Panc1 (cell line): ENCODE results near the gene PXK. TPM values are rescaled to one million over a fixed set of nuclear protein-coding genes. Genes with fewer than 3 reads are reported as not detected.

Source experiments
- ATAC-seq: fragments of 200-7000 bp; cut with Tn5 transposase; 2 replicates; pipeline ENCODE4 v1.9.1; 2020; ENCODE audit warnings: mild to moderate bottlenecking, moderate library complexity
- BruUV-seq: library from RNA; stranded (reverse); fragments of 400-500 nt; replicated peaks from 2 replicates; lab custom pipeline; 2021; lab: Mats Ljungman, UMichigan
- CTCF ChIA-PET: fragments of 300-600 bp; sonication (Branson Sonifier 250); formaldehyde crosslinking; loops from one replicate; lab custom pipeline; 2022; ENCODE audit warnings: antibody characterized with exemption; lab: Charles Lee
- POLR2A ChIA-PET: fragments of 300-600 bp; sonication (Branson Sonifier 250); formaldehyde crosslinking; loops from one replicate; lab custom pipeline; 2022; ENCODE audit warnings: antibody characterized with exemption; lab: Charles Lee
- DNase-seq: peaks from one replicate; pipeline ENCODE4 v3.0.0-alpha.2; 2010; ENCODE audit warnings: low read depth, low spot score
- H3K27ac ChIP-seq: 2 replicates; pipeline ENCODE4 v1.5.1; 2011; ENCODE audit warnings: mild to moderate bottlenecking, low read length, inconsistent platforms
- H3K27me3 ChIP-seq: fragments of 200-500 bp; sonication (Bioruptor generic); 2 replicates; pipeline ENCODE4 v1.6.0; 2014; ENCODE audit warnings: low read length, inconsistent platforms; ENCODE audit not compliant: control insufficient read depth, insufficient read depth
- H3K36me3 ChIP-seq: fragments of 200-500 bp; sonication (Bioruptor generic); 2 replicates; pipeline ENCODE4 v1.5.1; 2014; ENCODE audit warnings: inconsistent platforms, mild to moderate bottlenecking, low read length, moderate library complexity; ENCODE audit not compliant: control insufficient read depth, insufficient read depth
- H3K4me1 ChIP-seq: 2 replicates; pipeline ENCODE4 v1.5.1; 2011; ENCODE audit warnings: inconsistent platforms, mild to moderate bottlenecking, low read length, moderate library complexity; ENCODE audit not compliant: control insufficient read depth, insufficient read depth
- H3K4me3 ChIP-seq, 2 experiments: 2 replicates each; pipeline ENCODE4 v1.5.1; 2011 to 2012; ENCODE audit warnings: low read depth in 2 of 2, low read length in 2 of 2, mild to moderate bottlenecking in 2 of 2, inconsistent platforms in 1 of 2, moderate library complexity in 1 of 2
- H3K9me3 ChIP-seq: fragments of 200-500 bp; sonication (Bioruptor generic); 2 replicates; pipeline ENCODE4 v1.5.1; 2014; ENCODE audit warnings: low read depth, mild to moderate bottlenecking, inconsistent platforms, low read length, moderate library complexity; ENCODE audit not compliant: control insufficient read depth, insufficient read depth
- POLR2AphosphoS5 ChIP-seq: IDR thresholded peaks from 2 replicates; pipeline ENCODE4 v1.6.1; 2012; ENCODE audit warnings: mild to moderate bottlenecking, low read depth, low read length, moderate library complexity
- SIN3A ChIP-seq: IDR thresholded peaks from 2 replicates; pipeline ENCODE4 v1.6.1; 2012; ENCODE audit warnings: low read depth, mild to moderate bottlenecking, low read length, moderate library complexity, borderline replicate concordance; ENCODE audit not compliant: insufficient read depth
- TCF7L2 ChIP-seq: IDR thresholded peaks from 2 replicates; pipeline ENCODE4 v1.6.1; 2011; ENCODE audit warnings: mild to moderate bottlenecking, low read depth, low read length, inconsistent platforms
- in situ Hi-C: cut with HindIII; loops from 2 replicates; pipeline ENCODE4 v1.10.0; 2016; ENCODE audit warnings: low sequenced_read_pairs, low pct_unique_long_range_greater_than_20kb
- intact Hi-C: fragments of 100-400 bp; cut with micrococcal nuclease; formaldehyde crosslinking; loops from one replicate; pipeline ENCODE4 v1.10.0; 2022; ENCODE audit not compliant: unreplicated experiment
- total RNA-seq: library from RNA; stranded (reverse); gene quantifications from one replicate; pipeline ENCODE4 v1.2.1, GENCODE V29; 2021; ENCODE audit not compliant: unreplicated experiment
- TF ChIP-seq, protein P1 (sequence below): fragments of 450-650 bp; IDR thresholded peaks from 2 replicates; pipeline ENCODE4 v1.5.1; 2017; ENCODE audit warnings: mild to moderate bottlenecking
- TF ChIP-seq, protein P2 (sequence below), 2 experiments: IDR thresholded peaks; 2 replicates each; pipeline ENCODE4 v1.6.1; 2011 to 2012; ENCODE audit warnings: low read depth in 2 of 2, control low read depth in 1 of 2, low read length in 1 of 2, mild to moderate bottlenecking in 1 of 2, moderate library complexity in 1 of 2; ENCODE audit not compliant: insufficient read depth in 1 of 2

Gene PXK
- total RNA-seq, 1 experiment from 2014 or later: 14.2 TPM

DNA sequence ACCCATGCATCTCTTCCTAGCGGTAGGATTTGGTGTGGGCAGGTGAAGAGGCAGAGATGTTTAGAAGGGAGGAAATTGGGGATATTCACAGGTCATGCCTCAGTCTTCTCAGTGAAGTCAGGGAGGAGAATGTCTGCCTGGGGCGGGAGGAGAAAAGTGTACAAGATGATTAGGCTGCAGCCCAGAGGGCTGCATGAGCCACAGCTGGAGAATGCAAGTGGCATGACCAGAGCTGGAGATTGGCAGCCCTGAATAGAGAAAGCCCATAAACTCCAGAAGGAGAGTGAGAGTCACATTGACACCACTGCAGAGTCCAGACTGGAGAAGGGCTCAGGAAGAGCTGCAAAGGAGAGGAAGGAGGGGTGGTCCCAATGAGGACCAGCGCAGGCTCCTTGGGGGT, 78.3 kb downstream of the PXK start:
- BruUV-seq: no TSS peak
- in situ Hi-C loops: no loop called here
- CTCF ChIA-PET: no interaction called here

DNA sequence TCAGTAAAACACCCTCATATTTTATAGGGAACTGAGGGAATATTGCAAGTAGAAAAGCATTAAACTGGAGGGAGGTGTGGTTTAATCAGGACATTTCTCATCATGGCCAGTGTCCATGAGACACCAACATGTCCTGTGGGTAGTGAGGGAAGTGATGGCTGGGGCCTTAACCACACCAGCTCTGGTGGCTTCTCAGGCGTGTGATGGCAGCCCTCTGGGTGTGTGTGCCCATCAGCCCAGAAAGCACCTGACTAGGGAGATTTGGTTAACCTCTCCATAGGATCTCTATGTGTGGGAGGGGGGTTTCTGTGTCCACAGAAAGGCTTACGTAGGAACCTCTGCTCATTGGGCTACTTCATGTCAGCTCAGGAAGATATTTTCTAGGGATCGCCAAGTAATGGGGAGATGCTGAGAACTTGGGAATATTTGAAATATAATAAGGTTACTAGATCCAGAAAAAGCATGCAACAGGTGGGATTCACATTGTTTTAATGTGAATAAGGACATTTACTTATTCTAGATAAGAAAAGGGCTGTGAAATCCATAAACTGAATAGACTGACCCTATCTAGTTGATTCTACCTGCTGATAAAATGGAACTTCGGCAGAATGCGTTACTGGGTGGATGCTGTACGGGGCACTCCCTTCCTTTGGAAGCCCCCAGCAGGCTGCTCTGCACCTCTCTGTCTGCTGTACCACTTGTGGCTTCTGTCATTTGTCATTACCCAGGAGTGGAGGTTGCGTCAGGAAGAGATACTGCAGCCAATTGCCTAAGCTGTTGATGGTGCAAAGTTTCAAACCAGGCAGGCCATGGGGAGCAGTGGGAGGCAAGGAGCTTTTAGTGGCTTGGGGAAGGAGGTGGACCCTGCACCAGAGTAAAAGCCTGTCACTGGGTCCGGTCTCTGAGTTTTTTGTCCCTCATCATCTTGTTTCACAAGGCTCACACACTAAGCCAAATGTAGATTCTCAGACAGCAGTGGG, 79.4 kb downstream of the PXK start:
- Histone ChIP-seq H3K4me1 (no peaks in the 10 kb centered on the region), H3K9me3 (no peaks in the 10 kb centered on the region), H3K27me3 (no peaks in the 10 kb centered on the region), H3K36me3 (no peaks in the 10 kb centered on the region), H3K27ac (no peak overlapping the region), H3K4me3 (no peak overlapping the region)
- ChIA-PET POLR2A (no interaction called here), CTCF (no interaction called here)
- in situ Hi-C loops: no loop called here
- no TSS peak for BruUV-seq
- DNase-seq: no peak
- intact Hi-C loops: loop anchor here (5.0 to 10.0 kb wide), 2 partner anchors 75 to 227 kb away; no protein-coding TSS in a partner anchor
- TF ChIP-seq SIN3A (no peak), POLR2AphosphoS5 (no peak), TCF7L2 (no peak)
- TF ChIP-seq, protein P1, sequence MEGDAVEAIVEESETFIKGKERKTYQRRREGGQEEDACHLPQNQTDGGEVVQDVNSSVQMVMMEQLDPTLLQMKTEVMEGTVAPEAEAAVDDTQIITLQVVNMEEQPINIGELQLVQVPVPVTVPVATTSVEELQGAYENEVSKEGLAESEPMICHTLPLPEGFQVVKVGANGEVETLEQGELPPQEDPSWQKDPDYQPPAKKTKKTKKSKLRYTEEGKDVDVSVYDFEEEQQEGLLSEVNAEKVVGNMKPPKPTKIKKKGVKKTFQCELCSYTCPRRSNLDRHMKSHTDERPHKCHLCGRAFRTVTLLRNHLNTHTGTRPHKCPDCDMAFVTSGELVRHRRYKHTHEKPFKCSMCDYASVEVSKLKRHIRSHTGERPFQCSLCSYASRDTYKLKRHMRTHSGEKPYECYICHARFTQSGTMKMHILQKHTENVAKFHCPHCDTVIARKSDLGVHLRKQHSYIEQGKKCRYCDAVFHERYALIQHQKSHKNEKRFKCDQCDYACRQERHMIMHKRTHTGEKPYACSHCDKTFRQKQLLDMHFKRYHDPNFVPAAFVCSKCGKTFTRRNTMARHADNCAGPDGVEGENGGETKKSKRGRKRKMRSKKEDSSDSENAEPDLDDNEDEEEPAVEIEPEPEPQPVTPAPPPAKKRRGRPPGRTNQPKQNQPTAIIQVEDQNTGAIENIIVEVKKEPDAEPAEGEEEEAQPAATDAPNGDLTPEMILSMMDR: no peak
- TF ChIP-seq, protein P2, sequence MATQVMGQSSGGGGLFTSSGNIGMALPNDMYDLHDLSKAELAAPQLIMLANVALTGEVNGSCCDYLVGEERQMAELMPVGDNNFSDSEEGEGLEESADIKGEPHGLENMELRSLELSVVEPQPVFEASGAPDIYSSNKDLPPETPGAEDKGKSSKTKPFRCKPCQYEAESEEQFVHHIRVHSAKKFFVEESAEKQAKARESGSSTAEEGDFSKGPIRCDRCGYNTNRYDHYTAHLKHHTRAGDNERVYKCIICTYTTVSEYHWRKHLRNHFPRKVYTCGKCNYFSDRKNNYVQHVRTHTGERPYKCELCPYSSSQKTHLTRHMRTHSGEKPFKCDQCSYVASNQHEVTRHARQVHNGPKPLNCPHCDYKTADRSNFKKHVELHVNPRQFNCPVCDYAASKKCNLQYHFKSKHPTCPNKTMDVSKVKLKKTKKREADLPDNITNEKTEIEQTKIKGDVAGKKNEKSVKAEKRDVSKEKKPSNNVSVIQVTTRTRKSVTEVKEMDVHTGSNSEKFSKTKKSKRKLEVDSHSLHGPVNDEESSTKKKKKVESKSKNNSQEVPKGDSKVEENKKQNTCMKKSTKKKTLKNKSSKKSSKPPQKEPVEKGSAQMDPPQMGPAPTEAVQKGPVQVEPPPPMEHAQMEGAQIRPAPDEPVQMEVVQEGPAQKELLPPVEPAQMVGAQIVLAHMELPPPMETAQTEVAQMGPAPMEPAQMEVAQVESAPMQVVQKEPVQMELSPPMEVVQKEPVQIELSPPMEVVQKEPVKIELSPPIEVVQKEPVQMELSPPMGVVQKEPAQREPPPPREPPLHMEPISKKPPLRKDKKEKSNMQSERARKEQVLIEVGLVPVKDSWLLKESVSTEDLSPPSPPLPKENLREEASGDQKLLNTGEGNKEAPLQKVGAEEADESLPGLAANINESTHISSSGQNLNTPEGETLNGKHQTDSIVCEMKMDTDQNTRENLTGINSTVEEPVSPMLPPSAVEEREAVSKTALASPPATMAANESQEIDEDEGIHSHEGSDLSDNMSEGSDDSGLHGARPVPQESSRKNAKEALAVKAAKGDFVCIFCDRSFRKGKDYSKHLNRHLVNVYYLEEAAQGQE (IDR thresholded peaks at IDR 0.05; ENCODE audit: insufficient read depth in 1 of 2, low read depth in 2 of 2, low read length in 1 of 2): no peak
- no peak for ATAC-seq

More for the DNA sequence above, 78.3 kb downstream of the PXK start:
- POLR2A ChIA-PET: no interaction called here
- H3K4me1 ChIP-seq: no peaks in the 10 kb centered on the region
- no peak overlapping the region for H3K4me3 ChIP-seq
- no peak for DNase-seq
- intact Hi-C loops: loop anchor here (5.0 to 10.0 kb wide), 2 partner anchors 74 to 226 kb away; no protein-coding TSS in a partner anchor
- no peaks in the 10 kb centered on the region for H3K36me3 ChIP-seq
- no peak for ATAC-seq
- no peaks in the 10 kb centered on the region for H3K9me3 ChIP-seq
- no peak for TF ChIP-seq SIN3A
- TF ChIP-seq, protein P2 (IDR thresholded peaks at IDR 0.05; ENCODE audit: insufficient read depth in 1 of 2, low read depth in 2 of 2, low read length in 1 of 2): no peak
- TF ChIP-seq POLR2AphosphoS5: no peak
- TF ChIP-seq, protein P1: no peak
- TF ChIP-seq TCF7L2: no peak
- no peak overlapping the region for H3K27ac ChIP-seq
- H3K27me3 ChIP-seq: no peaks in the 10 kb centered on the region
